IPS-NIHi7 (cell line): ENCODE results near the gene SPRYD3.

Experiments
- DNase-seq: peaks from one replicate; pipeline ENCODE4 v3.0.0; 2012; ENCODE audit warnings: mixed read lengths; ENCODE audit errors: extremely low spot score

Gene SPRYD3

DNA sequence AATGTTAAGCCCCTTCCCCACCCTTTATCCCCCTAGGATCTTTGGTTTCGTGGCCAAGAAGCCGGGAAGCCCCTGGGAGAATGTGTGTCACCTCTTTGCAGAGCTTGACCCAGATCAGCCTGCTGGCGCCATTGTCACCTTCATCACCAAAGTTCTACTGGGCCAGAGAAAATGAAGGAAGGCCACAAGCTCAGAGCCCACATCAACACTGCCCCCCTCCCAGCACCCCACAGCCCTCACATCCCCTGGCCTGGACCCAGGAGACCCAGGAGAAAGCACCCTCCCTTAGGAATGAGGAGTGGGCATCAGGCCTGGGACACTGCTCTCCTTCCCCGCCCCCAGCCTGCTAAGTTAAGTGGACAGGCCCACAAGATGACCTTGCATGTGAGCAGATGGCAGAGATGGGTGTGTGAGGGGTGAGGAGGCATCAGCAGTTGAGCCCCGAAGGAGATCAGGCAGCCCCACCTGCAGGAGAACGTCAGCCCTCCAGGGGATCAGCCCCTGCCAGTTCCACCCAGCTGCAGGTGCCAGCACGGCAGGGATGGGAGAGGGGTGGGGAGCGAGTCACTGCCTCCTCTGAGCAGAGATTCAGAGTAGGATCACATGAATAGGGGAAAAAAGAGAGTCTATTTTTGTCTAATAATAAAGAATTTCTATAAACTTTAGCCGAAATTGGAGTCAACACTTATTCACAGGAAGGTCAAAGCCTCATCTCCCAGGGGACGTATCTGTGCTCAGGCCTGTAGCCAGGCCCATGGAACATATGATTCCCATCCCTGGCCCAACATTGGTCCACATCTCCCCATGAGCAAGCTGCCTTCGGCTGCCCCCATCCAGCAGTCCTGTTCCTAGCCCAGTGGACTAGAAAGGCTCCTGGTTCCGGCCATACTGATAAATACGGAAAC is 15.2 kb downstream of the SPRYD3 start:
- DNase-seq = no peak

DNA sequence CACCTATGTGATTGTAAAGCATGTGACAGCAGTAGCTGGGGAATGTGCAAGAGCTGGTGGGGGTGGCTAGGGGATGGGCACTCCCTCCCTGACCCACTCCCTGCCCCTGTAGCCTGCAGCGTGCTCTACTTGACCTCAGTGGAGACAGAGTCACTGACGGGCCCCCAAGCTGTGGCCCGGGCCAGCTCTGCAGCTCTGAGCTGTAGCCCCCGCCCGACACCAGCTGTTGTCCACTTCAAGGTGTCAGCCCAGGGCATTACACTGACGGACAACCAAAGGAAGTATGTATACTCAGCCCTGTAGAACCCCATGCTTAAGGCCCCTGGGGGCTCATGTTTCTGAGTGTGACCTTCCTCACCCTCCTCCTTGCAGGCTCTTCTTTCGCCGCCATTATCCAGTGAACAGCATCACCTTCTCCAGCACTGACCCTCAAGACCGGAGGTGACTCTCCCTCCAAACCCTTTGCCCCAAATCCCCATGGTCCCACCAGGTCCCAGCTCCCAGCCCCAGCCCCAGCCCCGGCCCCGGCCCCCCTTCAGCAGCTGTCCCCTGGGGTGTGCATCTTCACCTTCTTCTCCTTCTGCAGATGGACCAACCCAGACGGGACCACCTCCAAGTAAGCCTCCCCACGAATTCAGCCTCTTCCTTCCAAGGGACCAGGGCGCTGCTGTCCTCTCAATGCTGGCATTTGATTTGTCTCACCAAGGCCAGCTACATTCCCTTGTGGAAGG is 16.0 kb downstream of the SPRYD3 start:
- DNase-seq = no peak

DNA sequence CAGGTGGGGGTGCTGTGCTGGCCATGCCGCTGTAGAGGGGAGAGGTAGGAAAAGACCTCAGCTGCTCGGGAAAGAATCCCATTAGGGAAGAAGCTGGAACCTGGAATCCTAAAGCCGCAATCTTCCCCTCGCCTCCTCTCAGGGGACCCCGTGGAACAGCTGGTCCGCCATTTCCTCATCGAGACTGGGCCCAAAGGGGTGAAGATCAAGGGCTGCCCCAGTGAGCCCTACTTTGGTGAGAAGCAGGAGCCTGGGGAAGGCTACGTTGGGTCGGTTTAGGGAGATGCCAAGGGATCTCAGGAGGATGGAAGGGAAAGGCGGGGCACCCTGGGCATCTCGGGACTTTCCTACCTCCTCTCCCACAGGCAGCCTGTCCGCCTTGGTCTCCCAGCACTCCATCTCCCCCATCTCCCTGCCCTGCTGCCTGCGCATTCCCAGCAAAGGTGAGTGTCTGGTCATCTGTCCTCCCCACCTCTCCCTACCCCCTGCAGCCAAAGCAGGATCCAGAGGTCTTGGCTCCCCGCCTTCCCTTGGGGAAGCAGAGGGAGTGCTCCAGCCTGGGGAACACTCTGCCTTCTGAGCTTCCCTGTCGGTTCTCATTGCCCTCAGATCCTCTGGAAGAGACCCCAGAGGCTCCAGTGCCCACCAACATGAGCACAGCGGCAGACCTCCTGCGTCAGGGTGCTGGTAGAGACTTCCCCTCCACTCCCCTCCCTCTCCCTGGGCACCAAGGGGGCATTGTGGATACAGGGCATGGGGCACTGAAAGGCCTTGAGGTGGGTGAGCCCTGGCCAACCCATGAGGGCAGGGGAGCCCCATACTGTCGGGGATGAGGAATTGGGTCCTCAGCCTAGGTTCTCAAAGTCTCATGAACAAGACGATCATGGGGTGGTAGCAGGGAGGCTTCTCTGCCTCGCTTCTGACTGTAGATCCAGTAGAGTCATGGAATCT is 16.9 kb downstream of the SPRYD3 start:
- no peak for DNase-seq

DNA sequence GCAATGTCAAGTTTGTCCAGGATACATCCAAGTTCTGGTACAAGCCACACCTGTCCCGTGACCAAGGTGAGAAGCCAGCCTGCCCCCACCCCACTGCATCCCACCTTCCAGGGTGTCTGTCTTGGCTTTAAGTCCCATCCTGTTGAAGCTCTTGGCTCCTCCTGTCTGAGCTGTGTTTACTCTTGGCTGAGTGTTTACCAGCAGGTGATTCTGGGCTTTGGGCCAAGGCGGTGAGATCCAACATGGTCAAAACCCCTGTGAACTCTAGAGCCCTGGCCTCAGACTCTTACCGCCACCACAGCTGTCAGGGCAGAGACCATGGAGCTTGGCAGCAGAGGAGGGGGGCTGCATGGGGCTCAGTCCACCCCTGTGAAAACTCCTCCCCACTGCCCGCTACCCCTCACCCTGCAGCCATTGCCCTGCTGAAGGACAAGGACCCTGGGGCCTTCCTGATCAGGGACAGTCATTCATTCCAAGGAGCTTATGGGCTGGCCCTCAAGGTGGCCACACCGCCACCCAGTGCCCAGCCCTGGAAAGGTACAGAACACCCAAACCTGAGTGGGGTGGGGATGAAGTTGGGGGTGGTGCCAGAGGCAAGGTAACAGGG is 17.7 kb downstream of the SPRYD3 start:
- peak; percentile 65 for DNase-seq

DNA sequence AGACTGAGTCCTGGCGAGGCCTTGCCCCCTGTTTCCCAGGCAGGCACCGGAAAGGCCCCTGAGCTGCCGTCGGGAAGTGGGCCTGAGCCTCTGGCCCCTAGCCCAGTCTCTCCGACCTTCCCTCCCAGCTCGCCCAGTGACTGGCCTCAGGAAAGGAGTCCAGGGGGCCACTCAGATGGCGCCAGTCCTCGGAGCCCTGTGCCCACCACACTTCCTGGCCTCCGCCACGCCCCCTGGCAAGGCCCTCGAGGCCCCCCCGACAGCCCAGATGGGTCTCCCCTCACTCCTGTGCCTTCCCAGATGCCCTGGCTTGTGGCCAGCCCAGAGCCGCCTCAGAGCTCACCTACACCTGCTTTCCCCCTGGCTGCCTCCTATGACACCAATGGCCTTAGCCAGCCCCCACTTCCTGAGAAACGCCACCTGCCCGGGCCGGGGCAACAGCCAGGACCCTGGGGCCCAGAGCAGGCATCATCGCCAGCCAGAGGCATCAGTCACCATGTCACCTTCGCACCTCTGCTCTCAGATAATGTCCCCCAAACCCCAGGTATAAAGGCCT is 18.4 kb downstream of the SPRYD3 start:
- no peak for DNase-seq

DNA sequence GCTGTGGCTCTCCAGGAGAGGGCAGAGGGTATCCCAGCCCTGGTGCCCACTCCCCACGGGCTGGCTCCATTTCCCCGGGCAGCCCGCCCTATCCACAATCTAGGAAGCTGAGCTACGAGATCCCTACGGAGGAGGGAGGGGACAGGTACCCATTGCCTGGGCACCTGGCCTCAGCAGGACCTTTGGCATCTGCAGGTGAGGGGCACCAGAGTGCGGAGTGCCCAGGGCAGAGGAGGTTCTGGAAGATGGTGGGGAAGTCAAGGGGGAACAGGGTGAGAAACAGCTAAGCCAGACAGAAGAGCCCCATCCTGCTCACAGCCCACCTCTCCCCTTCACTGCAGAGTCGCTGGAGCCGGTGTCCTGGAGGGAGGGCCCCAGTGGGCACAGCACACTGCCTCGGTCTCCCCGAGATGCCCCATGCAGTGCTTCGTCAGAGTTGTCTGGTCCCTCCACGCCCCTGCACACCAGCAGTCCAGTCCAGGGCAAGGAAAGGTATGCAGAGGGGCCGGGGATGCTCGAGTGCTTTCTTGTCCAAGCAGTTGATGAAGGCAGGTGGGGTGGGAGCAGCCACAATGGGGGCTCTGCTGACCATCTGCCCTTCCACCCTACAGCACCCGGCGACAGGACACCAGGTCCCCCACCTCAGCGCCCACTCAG is 19.0 kb downstream of the SPRYD3 start:
- DNase-seq = no peak

DNA sequence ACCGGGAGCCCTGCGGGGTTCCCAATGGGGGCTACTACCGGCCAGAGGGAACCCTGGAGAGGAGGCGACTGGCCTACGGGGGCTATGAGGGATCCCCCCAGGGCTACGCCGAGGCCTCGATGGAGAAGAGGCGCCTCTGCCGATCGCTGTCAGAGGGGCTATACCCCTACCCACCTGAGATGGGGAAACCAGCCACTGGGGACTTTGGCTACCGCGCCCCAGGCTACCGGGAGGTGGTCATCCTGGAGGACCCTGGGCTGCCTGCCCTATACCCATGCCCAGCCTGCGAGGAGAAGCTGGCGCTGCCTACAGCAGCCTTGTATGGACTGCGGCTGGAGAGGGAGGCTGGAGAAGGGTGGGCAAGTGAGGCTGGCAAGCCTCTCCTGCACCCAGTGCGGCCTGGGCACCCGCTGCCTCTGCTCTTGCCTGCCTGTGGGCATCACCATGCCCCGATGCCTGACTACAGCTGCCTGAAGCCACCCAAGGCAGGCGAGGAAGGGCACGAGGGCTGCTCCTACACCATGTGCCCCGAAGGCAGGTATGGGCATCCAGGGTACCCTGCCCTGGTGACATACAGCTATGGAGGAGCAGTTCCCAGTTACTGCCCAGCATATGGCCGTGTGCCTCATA is 19.6 kb downstream of the SPRYD3 start:
- no peak for DNase-seq

DNA sequence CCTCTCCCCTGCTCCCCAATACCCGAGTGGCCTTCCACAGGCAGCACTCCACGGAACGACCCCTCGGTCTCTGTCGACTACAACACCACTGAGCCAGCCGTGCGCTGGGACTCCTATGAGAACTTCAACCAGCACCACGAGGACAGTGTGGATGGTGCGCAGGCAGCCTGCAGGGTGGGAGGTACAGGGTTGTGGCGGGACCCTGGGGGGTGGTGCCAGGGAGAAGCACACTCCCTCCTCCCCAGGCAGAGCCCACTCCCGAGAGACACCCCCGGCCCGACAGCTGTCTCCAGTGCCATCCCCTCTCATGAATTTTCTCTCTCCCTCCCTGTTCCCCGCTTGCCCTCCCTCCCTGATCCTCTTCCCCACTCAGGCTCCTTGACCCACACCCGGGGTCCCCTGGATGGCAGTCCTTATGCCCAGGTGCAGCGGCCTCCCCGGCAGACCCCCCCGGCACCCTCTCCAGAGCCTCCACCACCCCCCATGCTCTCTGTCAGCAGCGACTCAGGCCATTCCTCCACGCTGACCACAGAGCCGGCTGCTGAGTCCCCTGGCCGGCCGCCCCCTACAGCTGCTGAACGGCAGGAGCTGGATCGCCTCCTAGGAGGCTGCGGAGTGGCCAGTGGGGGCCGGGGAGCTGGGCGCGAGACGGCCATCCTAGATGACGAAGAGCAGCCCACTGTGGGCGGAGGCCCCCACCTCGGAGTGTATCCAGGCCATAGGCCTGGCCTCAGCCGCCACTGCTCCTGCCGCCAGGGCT is 20.3 kb downstream of the SPRYD3 start:
- no peak for DNase-seq

DNA sequence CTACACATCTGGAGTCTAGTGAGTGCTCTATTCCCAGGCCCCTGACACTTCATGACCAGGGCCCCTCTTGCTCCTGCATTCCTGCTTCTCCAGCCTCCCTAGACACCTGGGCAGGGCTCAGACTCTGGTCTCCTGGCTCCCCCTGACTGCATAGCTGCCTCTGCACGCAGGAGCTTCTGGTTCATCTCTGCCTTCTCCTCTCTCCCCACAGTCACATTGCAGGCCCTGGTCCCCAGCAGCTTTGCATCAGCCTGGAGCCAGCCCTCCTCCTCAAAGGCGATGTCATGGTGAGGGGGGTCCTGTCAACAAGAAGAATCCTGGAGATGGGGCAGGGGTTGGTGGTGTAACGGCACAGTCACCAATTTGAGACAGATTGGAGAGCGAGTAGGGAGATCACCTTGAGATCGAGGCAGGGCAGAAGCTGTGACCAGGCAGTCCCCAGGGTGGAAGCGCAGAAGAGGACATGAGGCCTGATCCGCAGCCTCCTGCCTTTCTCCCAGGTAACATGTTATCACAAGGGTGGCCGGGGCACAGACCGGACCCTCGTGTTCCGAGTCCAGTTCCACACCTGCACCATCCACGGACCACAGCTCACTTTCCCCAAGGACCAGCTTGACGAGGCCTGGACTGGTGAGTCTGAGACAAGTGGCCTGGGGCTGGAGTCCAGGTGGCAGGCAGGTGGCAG is 21.2 kb downstream of the SPRYD3 start:
- DNase-seq = no peak

DNA sequence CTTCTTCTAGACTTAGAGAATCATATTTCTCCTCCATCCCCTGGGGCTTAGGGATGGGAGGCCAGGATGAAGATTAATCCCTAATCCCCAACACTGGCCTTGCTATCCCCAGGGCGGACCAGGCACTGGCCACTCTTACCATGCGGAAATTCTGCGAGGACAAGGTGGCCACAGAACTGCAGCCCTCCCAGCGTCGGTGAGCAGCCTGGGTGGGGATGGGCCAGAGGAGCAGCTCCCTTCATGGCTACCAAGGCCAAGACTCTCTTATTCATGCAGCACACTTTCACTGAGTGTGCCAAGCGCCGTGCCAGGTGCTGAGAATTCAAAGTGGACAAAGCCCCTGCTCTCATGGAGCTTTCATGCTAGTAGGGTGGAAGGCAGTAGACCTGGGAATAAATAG is 22.3 kb downstream of the SPRYD3 start:
- DNase-seq = no peak

DNA sequence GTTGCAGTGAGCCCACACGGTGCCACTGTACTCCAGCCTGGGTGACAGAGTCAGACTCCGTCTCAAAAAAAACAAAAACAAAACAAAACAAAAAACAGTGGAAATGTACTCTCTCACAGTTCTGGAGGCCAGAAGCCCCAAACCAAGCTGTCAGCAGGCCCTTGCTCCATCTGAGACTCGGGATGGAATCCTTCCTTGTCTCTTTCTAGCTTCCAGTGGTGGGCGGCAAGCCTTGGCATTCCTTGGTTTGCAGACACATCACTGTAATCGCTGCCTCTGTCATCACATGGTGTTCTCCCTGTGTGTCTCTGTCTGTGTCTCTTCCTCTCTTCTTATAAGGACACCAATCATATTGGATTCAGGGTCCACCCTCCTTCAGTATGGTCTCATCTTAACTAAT is 22.9 kb downstream of the SPRYD3 start:
- DNase-seq = no peak

DNA sequence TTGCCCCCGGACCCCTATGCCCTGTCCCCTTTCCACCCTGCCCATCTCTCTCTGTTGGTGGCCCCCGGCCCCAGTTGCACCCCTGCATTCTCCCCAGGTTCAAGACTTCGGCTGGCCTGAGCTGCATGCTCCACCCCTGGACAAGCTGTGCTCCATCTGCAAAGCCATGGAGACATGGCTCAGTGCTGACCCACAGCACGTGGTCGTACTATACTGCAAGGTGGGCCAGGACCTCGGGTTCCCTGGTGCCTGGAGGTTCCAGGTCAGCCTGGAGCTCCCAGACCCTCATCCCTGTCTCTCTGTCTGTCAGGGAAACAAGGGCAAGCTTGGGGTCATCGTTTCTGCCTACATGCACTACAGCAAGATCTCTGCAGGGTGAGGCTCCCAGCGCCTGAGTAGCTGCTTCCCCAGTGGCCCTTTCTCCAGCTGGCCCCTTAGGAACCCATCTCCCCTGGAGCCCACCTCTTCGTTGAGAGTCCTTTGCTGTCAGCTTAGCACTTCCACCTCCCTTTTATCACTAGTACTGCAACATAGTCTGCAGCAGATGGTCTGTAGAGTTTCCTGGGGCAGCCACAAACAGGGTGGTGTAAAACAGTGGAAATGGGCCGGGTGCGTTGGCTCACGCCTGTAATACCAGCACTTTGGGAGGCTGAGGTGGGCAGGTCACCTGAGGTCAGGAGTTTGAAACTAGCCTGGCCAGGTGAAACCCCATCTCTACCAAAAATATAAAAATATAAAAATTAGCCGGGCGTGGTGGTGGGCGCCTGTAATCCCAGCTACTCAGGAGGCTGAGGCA is 23.5 kb downstream of the SPRYD3 start:
- DNase-seq = no peak

DNA sequence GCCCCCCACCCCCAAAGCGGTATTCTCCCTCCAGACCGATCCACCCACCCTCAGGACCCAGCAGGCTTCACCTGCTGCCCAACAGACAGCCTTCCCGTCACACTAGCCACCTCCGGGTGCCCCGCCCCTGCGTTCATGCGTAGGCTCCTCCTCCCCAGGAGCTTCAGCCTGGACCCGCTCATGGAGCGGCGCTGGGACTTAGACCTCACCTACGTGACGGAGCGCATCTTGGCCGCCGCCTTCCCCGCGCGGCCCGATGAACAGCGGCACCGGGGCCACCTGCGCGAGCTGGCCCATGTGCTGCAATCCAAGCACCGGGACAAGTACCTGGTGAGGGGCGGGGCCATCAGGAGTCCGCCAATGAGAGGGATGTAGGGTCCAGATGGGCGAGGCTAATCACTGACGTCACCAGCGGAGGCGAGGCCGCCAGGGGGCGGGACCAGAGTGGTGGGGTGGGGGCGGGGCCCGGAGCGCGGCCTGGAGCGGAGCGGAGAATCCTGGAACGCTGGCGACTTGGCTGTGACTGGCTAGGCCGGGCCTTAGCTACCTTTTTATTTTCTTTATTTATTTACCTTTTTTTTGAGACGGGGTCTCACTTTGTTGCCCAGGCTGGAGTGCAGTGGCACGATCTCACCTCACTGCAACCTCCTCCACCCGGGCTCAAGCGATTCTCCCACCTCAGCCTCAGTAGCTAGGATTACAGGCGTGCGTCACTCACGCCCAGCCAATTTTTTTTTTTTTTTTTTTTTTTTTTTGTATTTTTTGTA is 24.9 kb downstream of the SPRYD3 start:
- DNase-seq = peak; percentile 95

DNA sequence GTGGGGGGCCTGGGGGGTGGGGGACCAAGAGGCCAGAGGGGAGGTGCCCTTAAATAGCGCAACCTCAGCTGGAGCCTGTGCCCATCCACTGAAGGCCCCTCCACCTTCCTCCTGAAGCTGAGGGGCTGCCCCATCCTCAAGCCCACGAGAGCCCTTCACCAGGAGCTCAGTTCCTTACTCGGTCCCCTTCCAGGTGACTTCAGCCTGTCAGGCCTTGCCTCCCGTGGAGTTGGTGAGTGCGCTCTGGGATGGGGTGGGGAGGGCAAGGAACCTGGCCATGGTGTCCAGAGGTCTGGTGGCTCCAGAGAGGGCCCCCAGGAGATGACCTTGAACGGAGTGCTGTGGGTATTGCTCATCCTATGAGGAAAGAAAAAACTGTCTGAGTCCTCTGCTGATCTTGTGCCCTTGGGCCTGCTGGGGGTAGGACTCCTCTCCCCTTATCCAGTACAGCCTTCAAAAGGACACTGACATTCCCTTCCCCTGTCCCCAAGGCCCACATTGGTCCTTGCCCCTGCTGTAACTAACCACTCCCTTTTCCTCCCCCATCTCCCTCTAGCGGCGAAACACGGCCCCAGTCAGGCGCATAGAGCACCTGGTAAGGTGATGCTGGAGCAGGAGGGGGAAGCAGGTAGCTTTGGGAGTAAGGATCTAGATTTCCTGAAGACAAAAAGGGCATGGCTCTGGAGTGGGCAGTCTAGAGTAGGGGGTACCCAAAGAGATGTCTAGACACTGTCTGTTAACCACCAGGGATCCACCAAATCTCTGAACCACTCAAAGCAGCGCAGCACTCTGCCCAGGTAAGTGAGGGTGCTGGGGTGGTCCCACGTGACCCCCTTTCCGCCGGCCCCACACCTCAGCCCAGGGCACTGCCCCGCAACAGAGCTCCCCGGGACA is 25.7 kb downstream of the SPRYD3 start:
- peak; percentile 71 for DNase-seq

DNA sequence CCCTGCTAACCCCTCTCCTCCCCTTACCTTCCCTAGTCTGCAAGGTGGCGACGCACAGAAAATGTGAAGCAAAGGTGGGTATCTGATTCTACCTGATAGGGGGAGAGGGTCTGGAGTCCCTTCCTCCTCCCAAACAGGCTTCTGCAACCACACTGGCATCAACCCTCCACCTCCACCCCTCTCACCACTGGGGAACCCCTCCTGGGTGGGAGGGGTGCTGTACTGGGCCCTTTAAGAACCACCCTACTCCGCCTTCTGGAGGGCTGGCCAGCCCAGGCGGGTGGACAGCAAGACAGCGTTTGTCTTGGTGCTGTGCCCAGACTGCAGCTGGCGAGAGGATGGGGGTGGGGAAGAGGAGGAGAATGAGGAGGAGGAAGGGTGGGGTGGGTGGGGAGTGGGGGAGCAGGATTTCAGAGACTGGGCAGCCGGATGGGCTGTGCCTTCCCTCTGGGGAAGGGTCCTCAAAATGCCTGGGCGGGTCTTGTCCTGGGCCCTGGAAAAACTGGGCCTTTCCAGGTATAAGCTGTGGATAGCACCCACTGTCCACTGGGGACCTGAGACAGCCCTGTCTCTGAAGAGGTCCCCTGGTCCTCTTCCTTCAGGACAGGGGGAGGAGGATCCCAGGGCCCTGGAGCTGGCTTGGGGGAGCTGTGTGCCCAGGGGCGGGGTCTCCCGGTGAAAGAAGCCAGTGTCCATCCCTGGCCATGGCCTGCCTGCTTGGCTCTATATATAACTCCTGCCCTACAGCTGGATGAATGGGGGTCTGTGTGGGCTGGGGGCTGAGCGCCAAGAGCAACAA is 26.6 kb downstream of the SPRYD3 start:
- DNase-seq = no peak
